Hepatocyte (in vitro differentiated cells): ENCODE results near the gene LSS.

Experiments used
- CTCF ChIP-seq: fragments of 200-600 bp; sonication (generic); IDR thresholded peaks from 2 replicates; pipeline ENCODE4 v1.5.1; 2016; ENCODE audit warnings: antibody characterized with exemption, mild to moderate bottlenecking; ENCODE audit not compliant: poor library complexity
- EZH2 ChIP-seq: fragments of 200-600 bp; sonication (generic); IDR thresholded peaks from 2 replicates; pipeline ENCODE4 v1.6.1; 2016; ENCODE audit warnings: antibody characterized with exemption, mild to moderate bottlenecking, borderline replicate concordance
- EZH2phosphoT487 ChIP-seq: fragments of 200-600 bp; sonication (generic); IDR thresholded peaks from one replicate; pipeline ENCODE4 v1.6.1; 2018; ENCODE audit warnings: antibody characterized with exemption, mild to moderate bottlenecking, low read depth, moderate library complexity; ENCODE audit not compliant: unreplicated experiment, severe bottlenecking

DNA sequence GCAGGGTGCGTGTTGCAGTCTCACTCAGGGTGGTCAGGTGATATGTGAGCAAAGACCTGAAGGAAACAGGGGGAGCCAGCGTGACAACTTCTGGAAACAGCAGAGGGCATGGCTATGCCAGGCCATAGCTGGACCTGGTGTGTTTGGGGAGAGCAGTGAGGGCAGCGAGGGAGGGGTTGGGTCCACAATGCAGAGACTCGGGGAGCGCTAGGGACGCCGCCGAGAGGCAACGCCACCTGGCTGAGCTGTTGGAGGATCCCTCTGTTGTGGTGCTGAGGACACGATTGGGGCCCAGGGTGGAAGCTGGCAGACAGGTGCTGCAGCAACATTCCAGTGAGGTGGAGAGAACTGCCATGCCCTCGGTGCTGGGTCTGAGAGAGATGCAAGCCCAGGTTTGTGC, 26.6 kb upstream of the LSS start:
- TF ChIP-seq CTCF (no peak), EZH2 (no peak), EZH2phosphoT487 (no peak)
